OCI-LY1 (cell line): ENCODE data around the gene CD200.

ENCODE experiments used
- H2AFZ ChIP-seq: fragments of 200-600 bp; sonication (generic), shearing (Covaris generic); 2 replicates; pipeline ENCODE4 v1.6.0; 2014; ENCODE audit warnings: antibody characterized with exemption, mild to moderate bottlenecking, low read length
- H3F3A ChIP-seq: fragments of 200-600 bp; sonication (generic), shearing (Covaris generic); 2 replicates; pipeline ENCODE4 v1.6.0; 2014; ENCODE audit warnings: mild to moderate bottlenecking, antibody characterized with exemption, low read length, moderate library complexity; ENCODE audit not compliant: insufficient read depth
- H3K27ac ChIP-seq: fragments of 200-600 bp; sonication (generic); 2 replicates; pipeline ENCODE4 v1.5.1; 2014; ENCODE audit warnings: low read length, mixed run types, mild to moderate bottlenecking, low read depth; ENCODE audit not compliant: poor library complexity, severe bottlenecking
- H3K27me3 ChIP-seq: fragments of 200-600 bp; sonication (generic); 2 replicates; pipeline ENCODE4 v1.6.0; 2014; ENCODE audit warnings: antibody characterized with exemption, mild to moderate bottlenecking, low read length, moderate library complexity; ENCODE audit not compliant: insufficient read depth
- H3K36me3 ChIP-seq: fragments of 200-600 bp; sonication (generic); 2 replicates; pipeline ENCODE4 v1.6.1; 2014; ENCODE audit warnings: mild to moderate bottlenecking, antibody characterized with exemption, low read length, moderate library complexity, mixed read lengths; ENCODE audit not compliant: insufficient read depth
- H3K4me1 ChIP-seq: fragments of 200-600 bp; sonication (generic); 2 replicates; pipeline ENCODE4 v1.5.1; 2014; ENCODE audit warnings: mild to moderate bottlenecking, low read length, moderate library complexity; ENCODE audit not compliant: insufficient read depth, severe bottlenecking
- H3K4me2 ChIP-seq: fragments of 200-600 bp; sonication (generic), shearing (Covaris generic); 2 replicates; pipeline ENCODE4 v1.6.1; 2014; ENCODE audit warnings: low read length
- H3K4me3 ChIP-seq: fragments of 200-600 bp; sonication (generic); 2 replicates; pipeline ENCODE4 v1.5.1; 2014; ENCODE audit warnings: low read length, low read depth, mild to moderate bottlenecking, mixed read lengths; ENCODE audit not compliant: poor library complexity, severe bottlenecking
- H3K79me2 ChIP-seq: fragments of 200-600 bp; shearing (Covaris generic); 2 replicates; pipeline ENCODE4 v1.6.1; 2016; ENCODE audit warnings: mixed run types, low read length, mixed read lengths; ENCODE audit not compliant: insufficient read depth
- H3K9ac ChIP-seq: fragments of 200-600 bp; sonication (generic), shearing (Covaris generic); 2 replicates; pipeline ENCODE4 v1.6.1; 2014; ENCODE audit warnings: mild to moderate bottlenecking, low read length, mixed read lengths
- H3K9me2 ChIP-seq: fragments of 200-600 bp; sonication (generic), shearing (Covaris generic); 2 replicates; pipeline ENCODE4 v1.6.1; 2014; ENCODE audit warnings: low read depth, mild to moderate bottlenecking, low read length, mixed read lengths
- H3K9me3 ChIP-seq: fragments of 200-600 bp; shearing (Covaris generic); 2 replicates; pipeline ENCODE4 v1.6.1; 2014; ENCODE audit warnings: low read length, mixed read lengths
- H4K20me1 ChIP-seq: fragments of 200-600 bp; sonication (generic), shearing (Covaris generic); 2 replicates; pipeline ENCODE4 v1.6.0; 2016; ENCODE audit warnings: mild to moderate bottlenecking, low read length; ENCODE audit not compliant: insufficient read depth
- EZH2 ChIP-seq: fragments of 200-600 bp; sonication (generic), shearing (Covaris generic); IDR thresholded peaks from 2 replicates; pipeline ENCODE4 v1.8.0; 2017; ENCODE audit warnings: borderline replicate concordance, mixed run types, mild to moderate bottlenecking, antibody characterized with exemption, low read length, moderate library complexity, mixed read lengths
- TF ChIP-seq, protein P1 (sequence below): fragments of 200-600 bp; sonication (generic), shearing (Covaris generic); IDR thresholded peaks from 2 replicates; pipeline ENCODE4 v1.5.1; 2017; ENCODE audit warnings: mild to moderate bottlenecking, antibody characterized with exemption, low read length, moderate library complexity, mixed read lengths

CD200 gene

DNA sequence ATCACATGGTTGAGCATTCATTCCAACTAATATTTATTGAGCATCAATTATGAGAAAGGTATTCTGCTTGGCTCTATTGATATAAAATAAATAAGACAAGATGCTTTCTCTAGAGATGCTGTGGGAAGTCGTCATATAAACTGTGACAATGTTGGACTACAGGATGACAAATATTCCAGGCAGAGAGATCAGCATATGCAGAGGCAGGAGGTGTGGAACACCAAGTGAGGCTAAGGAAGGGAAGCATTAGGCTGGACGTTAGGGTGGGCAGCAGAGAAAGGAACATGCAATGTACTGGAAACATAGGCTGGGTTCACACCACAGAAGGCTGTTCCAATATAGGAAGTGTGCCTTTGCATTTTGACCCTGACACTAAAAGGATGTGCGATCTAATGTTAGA is 38.6 kb downstream of the CD200 start:
- Histone ChIP-seq H3K27me3 (no peaks in the 10 kb centered on the region), H2AFZ (no peak overlapping the region), H3K36me3 (no peaks in the 10 kb centered on the region)

GRCh38 chr3:112372396-112372795 is 39.4 kb downstream of the CD200 start:
- H3K4me2 ChIP-seq: no peak overlapping the region
- TF ChIP-seq, protein P1, sequence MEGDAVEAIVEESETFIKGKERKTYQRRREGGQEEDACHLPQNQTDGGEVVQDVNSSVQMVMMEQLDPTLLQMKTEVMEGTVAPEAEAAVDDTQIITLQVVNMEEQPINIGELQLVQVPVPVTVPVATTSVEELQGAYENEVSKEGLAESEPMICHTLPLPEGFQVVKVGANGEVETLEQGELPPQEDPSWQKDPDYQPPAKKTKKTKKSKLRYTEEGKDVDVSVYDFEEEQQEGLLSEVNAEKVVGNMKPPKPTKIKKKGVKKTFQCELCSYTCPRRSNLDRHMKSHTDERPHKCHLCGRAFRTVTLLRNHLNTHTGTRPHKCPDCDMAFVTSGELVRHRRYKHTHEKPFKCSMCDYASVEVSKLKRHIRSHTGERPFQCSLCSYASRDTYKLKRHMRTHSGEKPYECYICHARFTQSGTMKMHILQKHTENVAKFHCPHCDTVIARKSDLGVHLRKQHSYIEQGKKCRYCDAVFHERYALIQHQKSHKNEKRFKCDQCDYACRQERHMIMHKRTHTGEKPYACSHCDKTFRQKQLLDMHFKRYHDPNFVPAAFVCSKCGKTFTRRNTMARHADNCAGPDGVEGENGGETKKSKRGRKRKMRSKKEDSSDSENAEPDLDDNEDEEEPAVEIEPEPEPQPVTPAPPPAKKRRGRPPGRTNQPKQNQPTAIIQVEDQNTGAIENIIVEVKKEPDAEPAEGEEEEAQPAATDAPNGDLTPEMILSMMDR: no peak
- no peak for TF ChIP-seq EZH2
- H3K27ac ChIP-seq: no peak overlapping the region
- H3K9ac ChIP-seq: no peak overlapping the region
- no peaks in the 10 kb centered on the region for H4K20me1 ChIP-seq
- no peaks in the 10 kb centered on the region for H3K79me2 ChIP-seq
- H2AFZ ChIP-seq: no peak overlapping the region
- no peaks in the 10 kb centered on the region for H3K9me3 ChIP-seq
- H3F3A ChIP-seq: no peaks in the 10 kb centered on the region
- no peaks in the 10 kb centered on the region for H3K9me2 ChIP-seq
- no peak overlapping the region for H3K4me3 ChIP-seq
- H3K36me3 ChIP-seq: no peaks in the 10 kb centered on the region
- H3K27me3 ChIP-seq: no peaks in the 10 kb centered on the region
- H3K4me1 ChIP-seq: no peaks in the 10 kb centered on the region

More for the DNA sequence above, 38.6 kb downstream of the CD200 start:
- Histone ChIP-seq H3K4me1 (no peaks in the 10 kb centered on the region), H3K9me2 (no peaks in the 10 kb centered on the region), H3K27ac (no peak overlapping the region), H3K9me3 (no peaks in the 10 kb centered on the region), H3K79me2 (no peaks in the 10 kb centered on the region), H3F3A (no peaks in the 10 kb centered on the region), H3K4me2 (no peak overlapping the region), H4K20me1 (no peaks in the 10 kb centered on the region), H3K4me3 (no peak overlapping the region), H3K9ac (no peak overlapping the region)
- TF ChIP-seq, protein P1: no peak

DNA sequence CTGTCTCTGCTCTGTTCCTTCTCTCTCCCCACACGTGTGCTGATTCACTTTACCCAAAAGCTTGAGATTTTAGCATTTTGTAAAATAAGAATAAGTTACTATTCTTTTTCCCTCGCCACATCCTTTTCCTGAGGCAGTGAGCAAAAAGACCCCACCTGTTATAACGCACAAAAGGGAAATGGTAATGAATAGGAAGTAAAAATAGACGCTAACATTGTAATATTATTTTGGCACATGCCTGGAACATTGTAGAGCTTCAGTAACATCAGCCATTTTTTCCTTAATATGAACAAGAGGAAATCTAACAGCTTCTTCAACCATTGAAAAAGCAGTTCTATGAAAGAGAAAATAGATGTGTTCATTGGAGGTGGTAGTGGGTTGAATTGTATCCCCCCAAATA is 40.5 kb downstream of the CD200 start:
- no peak for TF ChIP-seq EZH2
- TF ChIP-seq, protein P1: no peak
- no peaks in the 10 kb centered on the region for H3K79me2 ChIP-seq
- no peaks in the 10 kb centered on the region for H3K27me3 ChIP-seq
- H2AFZ ChIP-seq: no peak overlapping the region
- no peaks in the 10 kb centered on the region for H3K4me1 ChIP-seq
- H3K4me2 ChIP-seq: no peak overlapping the region
- no peaks in the 10 kb centered on the region for H4K20me1 ChIP-seq
- H3K27ac ChIP-seq: no peak overlapping the region
- H3K4me3 ChIP-seq: no peak overlapping the region
- no peak overlapping the region for H3K9ac ChIP-seq
- H3F3A ChIP-seq: no peaks in the 10 kb centered on the region
- no peaks in the 10 kb centered on the region for H3K9me2 ChIP-seq
- H3K9me3 ChIP-seq: no peaks in the 10 kb centered on the region
- H3K36me3 ChIP-seq: no peaks in the 10 kb centered on the region
